Ishikawa (cell line): ENCODE results near the gene GAB1.

Experiments used
- CEBPB ChIP-seq: IDR thresholded peaks from 2 replicates; pipeline ENCODE4 v1.6.1; 2012
- CREB1 ChIP-seq: IDR thresholded peaks from 2 replicates; pipeline ENCODE4 v1.6.1; 2012; ENCODE audit warnings: low read depth
- EGR1 ChIP-seq: IDR thresholded peaks from 2 replicates; pipeline ENCODE4 v1.6.1; 2012
- EP300 ChIP-seq: IDR thresholded peaks from 2 replicates; pipeline ENCODE4 v1.6.1; 2012; ENCODE audit warnings: borderline replicate concordance
- FOXM1 ChIP-seq: IDR thresholded peaks from 2 replicates; pipeline ENCODE4 v1.6.1; 2012; ENCODE audit warnings: low read depth, borderline replicate concordance
- NFIC ChIP-seq: IDR thresholded peaks from 2 replicates; pipeline ENCODE4 v1.6.1; 2012
- RAD21 ChIP-seq: IDR thresholded peaks from 2 replicates; pipeline ENCODE4 v1.6.1; 2012; ENCODE audit warnings: low read depth
- TAF1 ChIP-seq: IDR thresholded peaks from 2 replicates; pipeline ENCODE4 v1.6.1; 2012; ENCODE audit warnings: low read depth, mild to moderate bottlenecking
- TCF12 ChIP-seq: IDR thresholded peaks from 2 replicates; pipeline ENCODE4 v1.6.1; 2012; ENCODE audit warnings: low read depth
- TEAD4 ChIP-seq: IDR thresholded peaks from 2 replicates; pipeline ENCODE4 v1.6.1; 2012
- YY1 ChIP-seq: IDR thresholded peaks from 2 replicates; pipeline ENCODE4 v1.6.1; 2012; ENCODE audit warnings: low read depth
- ZBTB7A ChIP-seq: IDR thresholded peaks from 2 replicates; pipeline ENCODE4 v1.6.1; 2012; ENCODE audit warnings: low read depth
- TF ChIP-seq, protein P1 (sequence below): IDR thresholded peaks from 2 replicates; pipeline ENCODE4 v1.6.1; 2012; ENCODE audit warnings: low read depth, mild to moderate bottlenecking
- TF ChIP-seq, protein P2 (sequence below): IDR thresholded peaks from 2 replicates; pipeline ENCODE4 v1.6.1; 2012
- TF ChIP-seq, protein P3 (sequence below): IDR thresholded peaks from 2 replicates; pipeline ENCODE4 v1.6.1; 2012

Gene GAB1

GRCh38 chr4:143393195-143393594 is 56.5 kb downstream of the GAB1 start:
- TF ChIP-seq, protein P1, sequence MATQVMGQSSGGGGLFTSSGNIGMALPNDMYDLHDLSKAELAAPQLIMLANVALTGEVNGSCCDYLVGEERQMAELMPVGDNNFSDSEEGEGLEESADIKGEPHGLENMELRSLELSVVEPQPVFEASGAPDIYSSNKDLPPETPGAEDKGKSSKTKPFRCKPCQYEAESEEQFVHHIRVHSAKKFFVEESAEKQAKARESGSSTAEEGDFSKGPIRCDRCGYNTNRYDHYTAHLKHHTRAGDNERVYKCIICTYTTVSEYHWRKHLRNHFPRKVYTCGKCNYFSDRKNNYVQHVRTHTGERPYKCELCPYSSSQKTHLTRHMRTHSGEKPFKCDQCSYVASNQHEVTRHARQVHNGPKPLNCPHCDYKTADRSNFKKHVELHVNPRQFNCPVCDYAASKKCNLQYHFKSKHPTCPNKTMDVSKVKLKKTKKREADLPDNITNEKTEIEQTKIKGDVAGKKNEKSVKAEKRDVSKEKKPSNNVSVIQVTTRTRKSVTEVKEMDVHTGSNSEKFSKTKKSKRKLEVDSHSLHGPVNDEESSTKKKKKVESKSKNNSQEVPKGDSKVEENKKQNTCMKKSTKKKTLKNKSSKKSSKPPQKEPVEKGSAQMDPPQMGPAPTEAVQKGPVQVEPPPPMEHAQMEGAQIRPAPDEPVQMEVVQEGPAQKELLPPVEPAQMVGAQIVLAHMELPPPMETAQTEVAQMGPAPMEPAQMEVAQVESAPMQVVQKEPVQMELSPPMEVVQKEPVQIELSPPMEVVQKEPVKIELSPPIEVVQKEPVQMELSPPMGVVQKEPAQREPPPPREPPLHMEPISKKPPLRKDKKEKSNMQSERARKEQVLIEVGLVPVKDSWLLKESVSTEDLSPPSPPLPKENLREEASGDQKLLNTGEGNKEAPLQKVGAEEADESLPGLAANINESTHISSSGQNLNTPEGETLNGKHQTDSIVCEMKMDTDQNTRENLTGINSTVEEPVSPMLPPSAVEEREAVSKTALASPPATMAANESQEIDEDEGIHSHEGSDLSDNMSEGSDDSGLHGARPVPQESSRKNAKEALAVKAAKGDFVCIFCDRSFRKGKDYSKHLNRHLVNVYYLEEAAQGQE = no peak
- TF ChIP-seq RAD21 (no peak), TEAD4 (no peak), ZBTB7A (no peak), NFIC (no peak)

GRCh38 chr4:143394739-143395453 is 58.2 kb downstream of the GAB1 start:
- no peak for TF ChIP-seq CEBPB
- no peak for TF ChIP-seq ZBTB7A
- TF ChIP-seq, protein P1 = no peak
- no peak for TF ChIP-seq EP300
- TF ChIP-seq YY1 = no peak
- TF ChIP-seq CREB1 = no peak
- no peak for TF ChIP-seq RAD21
- TF ChIP-seq, protein P2, sequence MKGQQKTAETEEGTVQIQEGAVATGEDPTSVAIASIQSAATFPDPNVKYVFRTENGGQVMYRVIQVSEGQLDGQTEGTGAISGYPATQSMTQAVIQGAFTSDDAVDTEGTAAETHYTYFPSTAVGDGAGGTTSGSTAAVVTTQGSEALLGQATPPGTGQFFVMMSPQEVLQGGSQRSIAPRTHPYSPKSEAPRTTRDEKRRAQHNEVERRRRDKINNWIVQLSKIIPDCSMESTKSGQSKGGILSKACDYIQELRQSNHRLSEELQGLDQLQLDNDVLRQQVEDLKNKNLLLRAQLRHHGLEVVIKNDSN = no peak
- TF ChIP-seq NFIC = no peak
- no peak for TF ChIP-seq TCF12
- no peak for TF ChIP-seq TEAD4
- TF ChIP-seq EGR1 = no peak
- TF ChIP-seq TAF1 = no peak
- TF ChIP-seq, protein P3, sequence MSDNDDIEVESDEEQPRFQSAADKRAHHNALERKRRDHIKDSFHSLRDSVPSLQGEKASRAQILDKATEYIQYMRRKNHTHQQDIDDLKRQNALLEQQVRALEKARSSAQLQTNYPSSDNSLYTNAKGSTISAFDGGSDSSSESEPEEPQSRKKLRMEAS = no peak
- no peak for TF ChIP-seq FOXM1

GRCh38 chr4:143396695-143397094 is 60.0 kb downstream of the GAB1 start:
- TF ChIP-seq TEAD4 = no peak
- TF ChIP-seq, protein P1 = no peak
- no peak for TF ChIP-seq TCF12

DNA sequence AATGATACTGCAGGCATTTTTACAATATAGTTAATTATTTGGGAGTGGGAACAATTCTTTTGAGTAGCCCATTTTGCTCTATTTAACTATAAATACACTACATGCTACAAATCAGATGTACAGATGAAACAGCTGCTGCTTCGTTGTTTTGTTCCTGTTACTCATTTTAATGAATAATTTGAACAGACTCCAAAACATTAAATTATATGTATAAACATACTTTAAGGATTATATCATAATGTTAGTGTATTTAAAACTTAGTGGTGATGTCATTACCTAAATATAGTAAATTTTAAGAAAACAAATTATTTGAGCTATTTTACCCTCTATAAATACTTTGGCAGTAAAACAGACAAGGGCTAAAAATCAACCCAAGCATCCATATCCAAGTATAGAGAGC is 60.7 kb downstream of the GAB1 start:
- TF ChIP-seq, protein P1 = no peak
- no peak for TF ChIP-seq TCF12
- TF ChIP-seq RAD21 = no peak
- TF ChIP-seq, protein P3 = no peak
- no peak for TF ChIP-seq EGR1
- TF ChIP-seq TAF1 = no peak
- no peak for TF ChIP-seq YY1
- no peak for TF ChIP-seq NFIC
